Fibroblast of lung (primary cell): ENCODE data around the gene TBL1Y.

ENCODE experiments used
- CTCF ChIP-seq, 2 donors: IDR thresholded peaks in 1 of 2; conservative IDR thresholded peaks in 1 of 2; 1 replicate in 1 of 2; 2 replicates in 1 of 2; pipeline ENCODE4 v1.5.1; 2011 to 2012; ENCODE audit warnings: low read length in 2 of 2, control low read depth in 1 of 2, inconsistent platforms in 1 of 2, low read depth in 1 of 2, mild to moderate bottlenecking in 1 of 2
- EZH2 ChIP-seq: IDR thresholded peaks from 2 replicates; pipeline ENCODE4 v1.5.1; 2012; ENCODE audit warnings: low read length, control low read depth, mild to moderate bottlenecking; ENCODE audit errors: missing control alignments

- TF ChIP-seq CTCF (conservative IDR thresholded peaks at IDR 0.05 in 1 of 2, IDR thresholded peaks at IDR 0.05 in 1 of 2; ENCODE audit: low read depth in 1 of 2, low read length in 2 of 2) = no peak
- no peak for TF ChIP-seq EZH2
Observed at GRCh38 chrY:6929237-6929636, 18.7 kb downstream of the TBL1Y start.
